Vagina (tissue), 2 donors: Measurements from ENCODE around the gene HTT-AS.

ENCODE experiments used
- POLR2A ChIP-seq, 2 donors: fragments of 450-650 bp; IDR thresholded peaks; one replicate each; pipeline ENCODE4 v1.6.1; 2017; ENCODE audit warnings: antibody characterized with exemption in 2 of 2, mild to moderate bottlenecking in 2 of 2, moderate library complexity in 2 of 2
- POLR2AphosphoS5 ChIP-seq, 2 donors: sonication (generic); formaldehyde crosslinking; IDR thresholded peaks; one replicate each; pipeline ENCODE4 v1.9.0; 2017; ENCODE audit warnings: antibody characterized with exemption in 2 of 2, mild to moderate bottlenecking in 2 of 2, low read depth in 1 of 2; ENCODE audit not compliant: insufficient read depth in 1 of 2
- TF ChIP-seq, protein P1 (sequence below), 3 experiments: fragments of 450-650 bp in 2 of 3; fragments of 200-600 bp in 1 of 3; sonication (generic) in 1 of 3; IDR thresholded peaks; one replicate each; pipeline ENCODE4 v1.5.1; 2017 to 2019; ENCODE audit warnings: antibody characterized with exemption in 3 of 3, mild to moderate bottlenecking in 2 of 3, moderate library complexity in 2 of 3

DNA sequence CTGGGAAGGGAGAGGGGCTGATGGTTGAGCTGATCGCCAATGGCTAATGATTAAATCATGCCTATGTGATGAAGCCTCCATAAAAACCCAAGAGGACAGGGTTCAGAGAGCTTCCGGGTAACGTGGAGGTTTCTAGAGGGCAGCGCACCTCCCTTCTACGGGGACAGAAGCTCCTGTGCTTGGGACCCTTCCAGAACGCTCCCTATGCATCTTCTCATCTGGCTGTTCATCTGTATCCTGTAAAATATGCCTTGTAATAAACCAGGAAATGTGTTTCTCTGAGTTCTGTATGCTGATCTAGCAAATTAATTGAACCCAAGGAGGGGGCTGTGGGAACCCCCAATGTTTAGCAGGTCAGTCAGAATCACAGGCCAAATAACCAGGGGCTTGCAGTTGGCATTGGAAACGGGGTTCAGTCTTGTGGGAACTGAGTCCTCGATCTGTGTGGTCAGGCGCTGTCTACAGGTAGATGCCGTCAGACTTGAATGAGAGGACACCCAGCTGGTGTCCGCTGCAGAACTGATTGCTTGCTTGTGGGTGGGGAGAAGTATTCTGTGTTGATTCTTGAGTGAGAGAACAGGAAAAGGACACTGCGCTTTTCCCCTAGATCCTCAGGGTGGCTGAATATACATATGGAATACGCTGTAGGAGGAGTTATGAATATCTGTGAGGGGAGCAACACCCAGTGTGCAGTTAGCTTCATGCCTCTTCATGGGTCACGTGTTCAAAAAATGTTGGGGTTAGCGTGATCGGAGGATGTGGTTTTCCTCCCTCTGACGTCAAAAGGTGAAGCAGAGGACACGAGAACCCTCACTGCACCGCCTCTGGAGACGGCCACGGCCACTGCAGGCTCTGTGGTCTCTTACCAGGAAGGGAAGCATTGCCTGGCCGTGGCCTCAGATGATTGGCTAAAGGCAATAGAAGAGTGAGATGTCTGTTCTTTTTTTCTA is 29.2 kb downstream of the HTT-AS start:
- TF ChIP-seq POLR2A (IDR thresholded peaks at IDR 0.05) (no peak), POLR2AphosphoS5 (IDR thresholded peaks at IDR 0.05; ENCODE audit: insufficient read depth in 1 of 2, low read depth in 1 of 2) (peak in 1 of 2 donors; percentile 22)
- TF ChIP-seq, protein P1, sequence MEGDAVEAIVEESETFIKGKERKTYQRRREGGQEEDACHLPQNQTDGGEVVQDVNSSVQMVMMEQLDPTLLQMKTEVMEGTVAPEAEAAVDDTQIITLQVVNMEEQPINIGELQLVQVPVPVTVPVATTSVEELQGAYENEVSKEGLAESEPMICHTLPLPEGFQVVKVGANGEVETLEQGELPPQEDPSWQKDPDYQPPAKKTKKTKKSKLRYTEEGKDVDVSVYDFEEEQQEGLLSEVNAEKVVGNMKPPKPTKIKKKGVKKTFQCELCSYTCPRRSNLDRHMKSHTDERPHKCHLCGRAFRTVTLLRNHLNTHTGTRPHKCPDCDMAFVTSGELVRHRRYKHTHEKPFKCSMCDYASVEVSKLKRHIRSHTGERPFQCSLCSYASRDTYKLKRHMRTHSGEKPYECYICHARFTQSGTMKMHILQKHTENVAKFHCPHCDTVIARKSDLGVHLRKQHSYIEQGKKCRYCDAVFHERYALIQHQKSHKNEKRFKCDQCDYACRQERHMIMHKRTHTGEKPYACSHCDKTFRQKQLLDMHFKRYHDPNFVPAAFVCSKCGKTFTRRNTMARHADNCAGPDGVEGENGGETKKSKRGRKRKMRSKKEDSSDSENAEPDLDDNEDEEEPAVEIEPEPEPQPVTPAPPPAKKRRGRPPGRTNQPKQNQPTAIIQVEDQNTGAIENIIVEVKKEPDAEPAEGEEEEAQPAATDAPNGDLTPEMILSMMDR (IDR thresholded peaks at IDR 0.05) = no peak
